Caki2 (cell line): Measurements from ENCODE around the gene MACROD1. TPM values are rescaled to one million over a fixed set of nuclear protein-coding genes. Genes with fewer than 3 reads are reported as not detected.

Experiments used
- DNase-seq: peaks from one replicate; pipeline ENCODE4 v3.0.0-alpha.2; 2015; ENCODE audit warnings: low read depth
- in situ Hi-C: cut with HindIII; loops from 2 replicates; pipeline ENCODE4 v1.10.0; 2016; ENCODE audit warnings: low sequenced_read_pairs, low pct_unique_long_range_greater_than_20kb, mixed read lengths
- total RNA-seq: library from RNA; depleted of rRNA; stranded (reverse); fragments of >200 nt; shearing (Covaris generic); gene quantifications from 2 replicates; pipeline ENCODE4 v1.2.3, GENCODE V29; 2014; ENCODE audit warnings: low replicate concordance

The MACROD1 gene
- total RNA-seq, 1 experiment from 2014 or later: 42.9 TPM

DNA sequence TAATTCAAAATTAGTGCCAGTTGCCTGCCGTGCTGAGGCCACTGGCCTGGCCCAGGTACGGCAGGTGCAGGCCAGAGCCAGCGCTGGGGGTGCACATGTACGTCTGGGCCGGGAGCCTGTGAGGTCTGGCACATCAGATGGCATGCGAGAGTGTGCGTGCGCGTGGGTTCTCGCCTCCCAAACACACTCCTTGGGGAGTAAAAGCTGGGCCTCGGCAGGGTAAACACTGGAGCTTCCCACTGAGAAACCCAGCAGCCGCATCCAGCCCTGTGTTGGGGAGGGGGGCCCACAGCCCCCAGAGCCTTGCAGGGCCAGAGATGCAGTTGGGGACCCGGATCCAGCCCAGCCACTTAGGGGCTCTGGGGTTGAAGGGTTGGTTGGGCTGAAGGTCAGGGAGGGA is 92.4 kb downstream of the MACROD1 start:
- in situ Hi-C loops: no loop called here
- DNase-seq: no peak

DNA sequence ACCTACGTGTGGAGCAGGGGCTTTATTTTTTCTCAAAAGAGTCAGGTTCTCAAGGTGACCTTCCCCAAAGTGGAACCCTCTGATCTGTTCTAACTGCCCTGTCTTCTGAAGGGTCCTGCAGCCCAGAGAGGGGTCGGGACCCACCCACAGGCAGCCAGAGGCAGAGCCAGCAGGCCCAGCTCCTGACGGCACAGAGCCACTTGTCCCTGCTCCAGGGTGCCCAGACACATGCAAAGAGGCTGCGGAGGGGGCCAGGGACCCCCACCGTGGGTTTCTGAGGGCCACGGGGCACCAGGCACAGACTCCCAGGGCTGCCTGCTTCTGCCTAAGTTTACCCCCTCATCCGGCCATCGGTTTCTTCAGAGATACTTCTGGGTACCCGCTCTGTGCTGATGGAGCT is 93.0 kb downstream of the MACROD1 start:
- in situ Hi-C loops: no loop called here
- no peak for DNase-seq

DNA sequence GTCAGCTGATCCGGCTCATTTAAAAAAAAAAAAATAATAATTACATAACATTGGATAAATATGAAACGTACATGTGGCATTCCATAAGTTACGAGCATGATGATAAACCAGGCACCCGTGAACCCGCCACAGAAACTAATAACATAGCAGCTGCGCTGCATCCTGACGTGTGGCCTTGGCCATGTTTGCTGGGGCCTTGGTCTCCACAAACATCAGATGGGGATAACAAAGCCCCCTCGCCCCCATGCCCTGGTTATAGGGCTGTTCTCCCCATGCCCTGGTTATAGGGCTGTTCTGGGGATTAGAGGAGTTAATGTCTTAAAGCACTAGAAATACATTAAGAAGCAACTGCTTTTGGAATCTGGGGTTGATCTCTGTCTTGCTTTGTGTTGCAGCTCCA is 93.5 kb downstream of the MACROD1 start:
- in situ Hi-C loops: no loop called here
- DNase-seq: no peak

DNA sequence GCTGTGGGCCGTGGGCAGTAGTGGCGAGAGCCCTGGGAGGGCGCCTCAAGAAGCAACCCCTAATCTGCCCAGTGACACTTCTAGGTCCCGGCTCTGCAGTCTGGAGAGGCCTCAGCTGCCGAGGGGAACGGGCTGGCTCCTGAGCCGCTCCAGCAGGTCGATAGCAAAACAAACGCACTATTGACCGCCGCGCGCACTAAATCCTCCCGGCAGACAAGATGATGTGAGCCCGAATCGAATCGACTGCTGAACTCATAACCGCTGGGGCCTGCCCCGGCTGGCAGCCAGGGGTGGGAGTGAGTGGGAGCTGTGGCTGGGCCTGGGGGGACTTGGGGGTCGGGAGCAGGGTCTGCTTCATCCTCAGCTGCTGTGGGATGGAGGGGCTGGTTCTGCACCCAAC is 94.1 kb downstream of the MACROD1 start:
- in situ Hi-C loops: no loop called here
- DNase-seq: no peak

DNA sequence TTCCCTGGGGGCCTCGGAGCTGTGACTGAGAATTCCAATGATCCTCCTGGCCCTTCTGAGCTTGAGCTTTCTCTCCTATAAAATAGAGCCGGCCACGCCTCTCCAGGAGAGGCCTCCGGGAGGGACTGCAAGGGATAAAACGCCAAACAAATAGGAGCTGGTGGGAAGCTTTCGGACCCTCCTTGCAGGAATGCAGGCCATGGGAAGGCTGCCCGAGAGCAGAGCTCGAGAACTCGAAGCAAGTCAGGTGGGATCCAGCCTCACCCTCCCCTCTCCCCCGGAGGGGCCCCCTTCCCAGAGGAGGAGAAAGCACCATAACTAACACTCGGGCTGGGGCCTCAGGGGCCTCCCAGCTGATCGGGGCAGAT is 95.6 kb downstream of the MACROD1 start:
- DNase-seq: no peak
- in situ Hi-C loops: no loop called here

DNA sequence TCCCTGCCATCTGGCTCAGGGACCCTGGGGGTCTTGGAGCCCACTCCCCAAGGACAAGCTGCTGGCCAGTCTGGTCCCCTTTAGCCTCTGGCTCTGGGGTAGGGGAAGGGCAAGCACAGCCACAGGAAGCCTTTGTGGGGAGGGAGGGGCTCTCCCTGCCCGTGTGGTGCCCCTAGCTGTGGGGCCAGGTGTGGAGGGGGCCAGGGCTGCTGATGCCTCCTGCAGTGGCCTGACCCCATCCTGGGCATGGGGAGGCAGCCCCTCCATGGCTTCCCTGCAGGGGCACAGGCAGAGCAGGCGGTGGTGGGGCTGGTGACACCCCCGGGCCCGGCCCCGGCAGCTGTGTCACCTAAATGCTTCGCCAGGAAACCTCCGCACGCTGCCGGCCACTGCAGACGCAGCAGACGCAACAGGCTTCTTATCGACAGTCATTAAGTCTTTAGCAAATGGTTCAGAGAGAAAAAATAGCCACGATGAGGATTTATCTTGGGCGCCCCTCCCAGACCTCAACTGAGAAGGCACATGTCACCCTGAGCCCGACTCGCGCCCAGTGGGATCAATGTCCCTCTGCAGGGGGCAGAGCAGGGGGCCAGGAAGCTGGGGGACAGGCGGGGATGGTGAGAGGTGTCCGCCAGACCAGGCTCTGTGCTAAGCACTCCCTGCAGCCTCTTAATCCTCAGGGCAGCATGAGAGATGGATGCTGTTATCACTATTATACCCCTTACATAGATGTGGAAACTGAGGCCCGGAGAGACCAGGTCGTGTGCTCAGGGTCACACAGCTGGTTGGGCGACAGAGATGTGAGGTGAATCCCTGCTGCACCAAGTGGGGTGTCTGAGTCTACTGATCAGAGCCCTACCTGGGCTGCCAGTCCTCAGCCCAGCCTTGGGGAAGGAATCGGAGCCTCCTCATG is 96.3 kb downstream of the MACROD1 start:
- in situ Hi-C loops: no loop called here
- no peak for DNase-seq

DNA sequence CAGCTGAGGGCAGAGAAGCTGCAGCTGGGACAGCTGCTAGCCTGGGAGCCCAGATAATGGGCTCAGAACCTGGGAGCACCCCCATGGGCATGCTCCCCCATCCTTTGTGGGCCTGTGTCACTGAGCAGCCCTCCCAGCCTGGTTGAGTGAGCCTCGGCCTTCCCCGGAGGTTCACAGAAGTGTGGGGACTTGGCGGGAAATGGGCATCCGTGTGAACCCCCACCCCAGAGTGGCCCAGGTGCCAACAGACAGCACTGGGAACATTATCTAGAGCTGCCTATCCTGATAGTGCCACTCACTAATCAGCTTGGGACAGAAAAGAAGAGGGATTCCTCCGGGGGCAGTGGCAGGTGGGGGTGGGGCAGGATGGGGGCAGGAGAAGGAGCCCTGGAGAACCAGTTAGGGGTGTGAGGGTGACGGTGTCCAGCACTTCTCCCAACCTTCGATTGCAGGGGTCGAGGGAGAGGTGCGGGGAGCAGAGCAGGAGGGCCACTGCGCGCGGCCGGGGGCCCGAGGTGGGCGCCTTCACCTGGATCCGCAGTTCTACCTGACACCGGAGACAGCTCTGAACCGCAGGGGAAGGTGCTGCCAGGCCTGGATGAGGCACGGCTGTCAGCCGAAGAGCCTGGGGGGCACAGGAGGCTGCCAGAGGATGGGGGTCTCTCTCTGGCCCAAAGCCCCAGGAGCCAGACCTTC is 97.1 kb downstream of the MACROD1 start:
- DNase-seq: no peak

DNA sequence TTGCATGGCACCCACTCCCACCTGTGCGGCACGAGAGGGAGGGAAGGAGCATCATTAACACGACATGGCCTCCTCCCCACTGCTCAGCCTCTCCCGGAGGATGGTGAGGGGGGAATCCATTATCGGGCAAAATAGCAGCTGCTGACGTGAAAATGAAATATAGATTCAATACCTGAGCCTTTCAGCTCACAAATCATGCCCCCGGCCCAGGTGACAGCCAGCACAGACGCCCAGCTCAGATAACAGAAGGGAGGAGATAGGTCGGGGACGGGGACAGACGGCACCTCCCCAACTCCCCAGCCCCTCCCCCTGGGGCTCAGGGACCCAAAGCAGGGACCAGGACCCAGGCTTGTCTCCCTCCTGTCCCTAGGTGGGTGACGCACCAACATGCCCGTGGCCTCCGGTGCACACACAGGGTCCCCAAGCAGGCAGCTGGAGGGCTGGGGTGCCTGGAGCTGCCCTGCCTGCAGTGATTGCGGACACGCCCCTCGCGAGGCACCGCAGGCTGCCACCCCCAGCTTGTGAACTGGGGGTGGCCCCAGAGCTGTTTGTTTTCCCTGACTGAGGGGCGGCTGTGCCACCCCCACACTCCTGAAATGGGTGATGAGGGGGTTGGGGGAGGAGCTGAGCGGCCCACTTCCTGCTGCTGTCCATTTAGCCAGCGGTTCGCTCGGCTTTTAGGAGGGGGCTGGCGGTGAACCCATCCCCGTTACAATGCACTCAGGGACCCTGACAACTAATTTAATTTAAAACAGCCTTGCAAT is 98.5 kb downstream of the MACROD1 start:
- DNase-seq: no peak
- in situ Hi-C loops: no loop called here

More for the DNA sequence above, 97.1 kb downstream of the MACROD1 start:
- in situ Hi-C loops: no loop called here

DNA sequence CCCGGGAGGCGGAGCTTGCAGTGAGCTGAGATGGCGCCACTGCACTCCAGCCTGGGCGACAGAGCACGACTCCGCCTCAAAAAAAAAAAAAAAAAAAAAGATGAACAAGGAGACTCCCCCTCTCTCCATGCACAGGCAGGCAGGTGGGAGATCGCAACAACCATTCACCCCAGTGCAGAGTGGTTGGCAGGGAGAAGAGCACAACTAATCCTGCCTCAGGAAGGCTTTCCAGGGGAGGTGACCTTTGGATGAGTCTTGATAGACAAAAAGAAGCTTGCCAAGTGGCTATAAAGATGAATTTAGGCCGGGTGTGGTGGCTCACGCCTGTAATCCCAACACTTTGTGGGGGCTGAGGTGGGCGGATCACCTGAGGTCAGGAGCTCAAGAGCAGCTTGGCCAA is 100.2 kb downstream of the MACROD1 start:
- in situ Hi-C loops: no loop called here
- no peak for DNase-seq

DNA sequence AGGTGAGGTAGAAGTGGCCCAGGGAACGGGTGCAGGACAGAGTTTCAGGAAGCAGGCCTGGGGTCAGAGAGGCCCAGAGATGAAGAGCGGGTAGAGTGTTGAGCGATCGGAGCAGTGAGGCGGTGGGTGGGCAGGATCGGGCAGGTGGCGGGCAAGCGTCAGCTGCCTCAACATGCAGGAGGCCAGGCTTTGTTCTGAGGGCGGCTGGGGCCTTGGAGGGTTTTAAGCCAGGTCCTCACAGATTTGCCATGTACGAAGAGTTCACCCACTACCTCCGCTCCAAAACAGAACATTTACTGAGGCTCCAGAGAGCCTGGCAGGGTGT is 100.8 kb downstream of the MACROD1 start:
- DNase-seq: no peak
- in situ Hi-C loops: no loop called here

DNA sequence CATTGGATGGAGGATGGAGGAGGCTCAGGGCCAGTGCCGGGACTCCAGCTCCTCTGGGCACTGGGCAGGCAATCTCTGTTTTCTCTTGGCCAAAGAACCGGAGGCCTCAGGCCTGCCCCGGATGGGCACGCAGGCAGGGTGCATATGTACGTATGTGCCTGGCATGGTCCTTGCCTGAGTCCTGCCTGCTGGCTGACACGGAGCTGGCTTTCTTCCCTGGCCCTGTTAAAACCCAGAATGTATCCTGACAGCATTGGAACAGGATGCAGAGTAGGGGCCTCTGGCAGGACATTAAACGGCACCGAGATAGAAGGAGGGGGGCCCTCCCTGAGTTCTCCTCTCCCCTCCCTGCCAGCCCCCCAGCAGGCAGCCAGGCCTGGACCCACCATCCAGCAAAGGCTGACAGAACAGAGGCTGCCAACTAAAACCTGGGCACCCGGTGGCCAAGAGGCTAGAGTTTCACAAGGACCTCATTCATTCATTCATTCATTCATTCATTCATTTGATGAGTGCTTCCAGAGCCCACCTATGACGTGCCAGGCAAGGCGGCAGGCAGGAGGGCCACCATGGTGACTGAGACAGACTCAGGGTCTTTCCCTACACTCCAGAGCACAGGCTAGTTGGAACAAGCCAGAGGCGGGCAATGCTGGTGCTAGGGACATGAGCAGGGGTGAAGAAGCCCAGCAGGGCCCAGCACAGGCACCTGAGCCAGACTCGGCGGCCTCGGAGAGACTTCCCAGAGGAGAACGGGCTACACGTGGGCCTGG is 101.4 kb downstream of the MACROD1 start:
- DNase-seq: no peak
- in situ Hi-C loops: no loop called here

DNA sequence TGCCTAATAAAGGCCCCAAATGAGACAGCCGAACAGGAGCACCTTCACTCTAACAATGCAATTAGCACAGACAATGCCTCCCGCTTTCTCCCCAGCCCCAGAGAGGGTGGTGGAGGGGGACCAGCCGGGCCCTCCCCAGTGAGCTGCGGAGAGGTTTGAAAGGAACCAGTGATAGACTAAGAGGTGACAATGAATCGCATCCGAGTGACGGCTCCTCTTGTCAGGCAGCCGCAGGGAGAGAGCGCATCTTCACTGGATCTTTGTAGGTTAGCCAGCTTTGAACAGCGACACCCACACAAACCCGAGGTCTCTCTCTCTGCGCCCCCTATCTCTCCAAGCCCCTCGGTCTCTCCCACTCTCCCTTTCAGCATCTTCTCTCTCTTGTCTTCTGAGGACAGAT is 102.1 kb downstream of the MACROD1 start:
- in situ Hi-C loops: no loop called here
- no peak for DNase-seq

DNA sequence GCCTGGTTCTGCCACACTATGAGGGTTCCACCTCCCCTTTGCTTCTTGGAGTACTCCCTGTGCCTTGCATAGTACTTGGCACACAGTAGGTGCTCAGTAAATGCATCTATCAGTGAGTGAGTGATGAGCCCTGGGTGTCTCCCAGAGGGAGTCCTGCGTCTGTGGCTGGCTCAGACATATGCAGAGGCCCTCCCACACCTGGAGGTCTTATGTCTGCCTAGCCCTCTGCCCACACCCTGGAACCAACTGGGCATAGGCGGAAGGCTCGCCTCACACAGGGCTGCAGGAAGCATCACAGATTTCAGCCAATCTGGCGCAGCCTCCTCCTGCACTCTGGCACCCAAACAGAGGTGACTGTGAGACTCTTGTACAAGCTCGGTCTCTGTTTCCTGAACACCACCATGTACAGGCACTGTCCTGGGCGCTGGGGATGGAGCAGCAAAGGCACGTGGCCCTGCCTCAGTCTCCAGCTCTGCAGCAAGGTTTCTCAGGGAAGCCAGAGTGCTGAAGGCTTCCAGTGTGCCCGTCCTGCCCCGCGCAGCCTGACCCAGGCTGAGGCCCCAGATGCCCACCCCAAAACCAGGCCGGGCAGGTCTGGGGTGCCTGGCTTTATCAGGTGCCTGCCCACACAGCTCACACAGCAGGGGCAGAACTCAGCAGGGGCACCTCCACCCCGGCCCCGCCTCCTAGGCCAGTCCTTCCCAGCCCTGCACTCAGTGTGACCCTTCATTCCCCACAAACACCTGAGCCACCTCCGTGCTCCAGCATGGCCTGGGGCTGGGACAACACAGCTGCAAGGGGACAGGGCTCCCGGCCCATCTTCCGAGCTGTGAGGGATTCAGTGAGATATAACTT is 103.5 kb downstream of the MACROD1 start:
- in situ Hi-C loops: no loop called here
- DNase-seq: no peak

DNA sequence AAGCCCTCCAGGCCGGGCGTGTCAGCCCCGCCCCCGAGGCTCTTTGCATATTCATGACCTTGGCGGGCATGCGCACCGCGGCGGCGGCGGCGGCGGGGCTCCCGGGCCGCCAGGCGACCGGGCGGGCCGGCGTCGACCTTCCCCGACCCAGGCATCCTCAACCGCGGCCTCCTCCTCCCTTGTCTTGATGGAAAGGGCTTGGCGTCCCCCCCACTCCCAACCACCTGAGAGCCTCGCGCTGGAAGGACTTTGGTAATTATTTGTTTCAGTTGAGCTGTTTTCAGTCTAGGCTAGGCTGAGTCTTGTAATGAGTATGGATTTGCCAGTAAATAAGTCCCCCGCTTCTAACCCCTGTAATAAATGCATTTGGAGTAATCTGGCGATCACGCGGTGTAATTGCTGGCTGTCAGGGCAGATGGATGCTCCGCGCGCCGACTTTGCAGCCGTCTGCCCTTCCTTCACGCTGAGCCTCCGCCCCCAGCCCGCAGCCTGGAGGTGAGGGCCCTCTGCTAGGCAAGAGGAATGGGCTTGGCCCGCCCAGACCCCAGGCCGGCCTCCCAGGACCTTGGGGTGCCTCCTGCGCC is 105.0 kb downstream of the MACROD1 start:
- in situ Hi-C loops: no loop called here
- DNase-seq: peak; percentile 19

DNA sequence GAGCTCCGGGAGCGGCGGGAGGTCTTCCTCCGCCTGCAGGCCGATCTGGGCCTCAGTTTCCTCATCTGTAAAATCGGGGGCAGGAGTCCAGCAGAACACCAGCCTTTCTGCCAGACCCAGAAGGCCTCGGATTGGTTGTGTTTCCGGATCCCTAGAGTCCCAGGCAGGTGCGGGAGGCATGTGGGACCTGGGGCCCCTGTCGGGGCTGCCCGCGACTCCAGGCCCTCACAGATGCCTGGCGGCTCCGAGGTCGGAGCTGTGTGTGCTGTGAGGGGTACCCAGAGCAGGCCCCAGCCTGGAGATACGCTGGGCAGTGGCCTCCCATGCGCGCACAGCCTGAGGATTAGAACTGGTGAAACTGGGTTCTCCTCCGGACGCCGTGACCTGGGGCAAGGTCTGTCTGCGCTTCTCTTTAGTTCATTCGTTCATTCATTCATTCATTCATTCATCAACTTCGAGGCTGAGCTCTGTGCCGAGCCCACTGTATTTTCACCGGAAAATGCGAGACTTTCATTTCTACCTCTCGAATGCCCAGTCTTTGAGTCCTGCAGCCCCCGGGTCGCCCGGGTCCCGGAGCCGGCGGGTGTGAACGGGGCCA is 105.6 kb downstream of the MACROD1 start:
- in situ Hi-C loops: no loop called here
- no peak for DNase-seq

DNA sequence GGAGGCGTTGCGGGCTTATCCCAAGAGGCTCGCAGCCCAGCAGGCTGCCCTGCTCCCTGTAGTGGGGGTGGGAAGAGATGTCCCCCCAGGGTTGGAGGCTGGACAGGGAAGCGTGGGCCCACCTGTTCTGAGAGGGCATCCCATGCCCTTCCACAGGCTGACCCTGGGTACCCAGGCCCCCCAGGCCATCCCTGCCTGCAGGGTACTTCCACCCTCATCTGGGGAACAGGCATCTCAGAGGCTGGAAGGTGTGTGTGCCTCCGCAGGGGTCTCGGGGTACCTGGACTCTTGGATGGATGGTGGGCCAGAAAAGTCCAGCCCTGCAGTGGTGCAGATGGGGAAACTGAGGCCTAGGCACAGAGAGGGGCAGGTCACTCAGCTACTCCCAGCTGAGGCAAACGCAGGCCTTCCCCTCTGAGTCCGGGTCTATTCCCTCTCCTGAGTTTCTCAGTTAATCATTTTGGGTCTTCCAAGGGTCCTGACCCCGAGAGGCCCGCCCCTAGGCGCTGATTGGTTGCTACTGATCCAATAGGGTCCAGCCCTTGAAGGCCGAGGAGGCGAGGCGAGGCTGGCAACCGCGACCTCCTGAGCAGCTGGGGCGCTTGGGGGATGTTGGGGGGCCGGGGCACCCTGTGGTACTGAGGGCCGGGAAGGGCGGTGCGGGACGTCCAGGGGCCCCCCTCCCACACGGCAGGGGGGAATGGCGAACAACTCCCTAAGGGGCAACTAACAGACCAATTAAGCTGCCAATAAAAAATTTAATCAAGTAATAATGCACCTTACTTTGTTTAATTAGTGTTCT is 106.4 kb downstream of the MACROD1 start:
- DNase-seq: no peak
- in situ Hi-C loops: no loop called here
